ENCODE results near the gene ELMO1. TPM values are rescaled to one million over a fixed set of nuclear protein-coding genes. Genes with fewer than 3 reads are reported as not detected.

Gene ELMO1
- total and polyA plus RNA-seq, 4 donors: 6.7 to 51.5 (median 14.8) TPM

DNA sequence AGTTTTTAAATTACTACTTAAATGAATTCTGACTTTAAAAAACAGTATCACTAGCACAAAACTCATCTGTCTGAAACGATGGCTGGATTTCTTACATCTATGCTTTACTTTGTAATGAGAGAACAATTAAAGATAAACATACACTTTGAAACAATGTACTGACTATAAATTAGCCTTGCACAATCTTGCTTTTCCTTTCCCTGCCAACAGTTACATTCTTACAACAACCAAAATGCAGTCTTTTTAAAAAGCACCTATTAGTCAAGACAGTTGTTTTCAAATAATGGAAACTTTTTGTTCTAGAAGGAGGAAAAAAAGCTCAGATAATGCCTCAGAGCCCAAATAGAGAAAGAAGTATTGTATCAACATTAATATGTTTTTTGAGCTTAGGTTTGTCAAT lies 153.3 kb downstream of the ELMO1 start:
- TF ChIP-seq FOXA2 (IDR thresholded peaks at IDR 0.05) (no peak), MAX (IDR thresholded peaks at IDR 0.05) (no peak), SP1 (IDR thresholded peaks at IDR 0.05) (no peak), EGR1 (IDR thresholded peaks at IDR 0.05; ENCODE audit: low read depth in 2 of 2) (no peak), TAF1 (conservative IDR thresholded peaks at IDR 0.05) (no peak), HNF4G (IDR thresholded peaks at IDR 0.05) (no peak), GABPA (IDR thresholded peaks at IDR 0.05 in 1 of 2, conservative IDR thresholded peaks at IDR 0.05 in 1 of 2) (no peak), HNF4A (conservative IDR thresholded peaks at IDR 0.05) (no peak), CTCF (IDR thresholded peaks at IDR 0.05; ENCODE audit: low read depth, low read length, missing input control) (no peak), RXRA (IDR thresholded peaks at IDR 0.05) (no peak), JUND (IDR thresholded peaks at IDR 0.05) (no peak)
- TF ChIP-seq, protein P1, sequence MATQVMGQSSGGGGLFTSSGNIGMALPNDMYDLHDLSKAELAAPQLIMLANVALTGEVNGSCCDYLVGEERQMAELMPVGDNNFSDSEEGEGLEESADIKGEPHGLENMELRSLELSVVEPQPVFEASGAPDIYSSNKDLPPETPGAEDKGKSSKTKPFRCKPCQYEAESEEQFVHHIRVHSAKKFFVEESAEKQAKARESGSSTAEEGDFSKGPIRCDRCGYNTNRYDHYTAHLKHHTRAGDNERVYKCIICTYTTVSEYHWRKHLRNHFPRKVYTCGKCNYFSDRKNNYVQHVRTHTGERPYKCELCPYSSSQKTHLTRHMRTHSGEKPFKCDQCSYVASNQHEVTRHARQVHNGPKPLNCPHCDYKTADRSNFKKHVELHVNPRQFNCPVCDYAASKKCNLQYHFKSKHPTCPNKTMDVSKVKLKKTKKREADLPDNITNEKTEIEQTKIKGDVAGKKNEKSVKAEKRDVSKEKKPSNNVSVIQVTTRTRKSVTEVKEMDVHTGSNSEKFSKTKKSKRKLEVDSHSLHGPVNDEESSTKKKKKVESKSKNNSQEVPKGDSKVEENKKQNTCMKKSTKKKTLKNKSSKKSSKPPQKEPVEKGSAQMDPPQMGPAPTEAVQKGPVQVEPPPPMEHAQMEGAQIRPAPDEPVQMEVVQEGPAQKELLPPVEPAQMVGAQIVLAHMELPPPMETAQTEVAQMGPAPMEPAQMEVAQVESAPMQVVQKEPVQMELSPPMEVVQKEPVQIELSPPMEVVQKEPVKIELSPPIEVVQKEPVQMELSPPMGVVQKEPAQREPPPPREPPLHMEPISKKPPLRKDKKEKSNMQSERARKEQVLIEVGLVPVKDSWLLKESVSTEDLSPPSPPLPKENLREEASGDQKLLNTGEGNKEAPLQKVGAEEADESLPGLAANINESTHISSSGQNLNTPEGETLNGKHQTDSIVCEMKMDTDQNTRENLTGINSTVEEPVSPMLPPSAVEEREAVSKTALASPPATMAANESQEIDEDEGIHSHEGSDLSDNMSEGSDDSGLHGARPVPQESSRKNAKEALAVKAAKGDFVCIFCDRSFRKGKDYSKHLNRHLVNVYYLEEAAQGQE (IDR thresholded peaks at IDR 0.05): no peak
- TF ChIP-seq, protein P2, sequence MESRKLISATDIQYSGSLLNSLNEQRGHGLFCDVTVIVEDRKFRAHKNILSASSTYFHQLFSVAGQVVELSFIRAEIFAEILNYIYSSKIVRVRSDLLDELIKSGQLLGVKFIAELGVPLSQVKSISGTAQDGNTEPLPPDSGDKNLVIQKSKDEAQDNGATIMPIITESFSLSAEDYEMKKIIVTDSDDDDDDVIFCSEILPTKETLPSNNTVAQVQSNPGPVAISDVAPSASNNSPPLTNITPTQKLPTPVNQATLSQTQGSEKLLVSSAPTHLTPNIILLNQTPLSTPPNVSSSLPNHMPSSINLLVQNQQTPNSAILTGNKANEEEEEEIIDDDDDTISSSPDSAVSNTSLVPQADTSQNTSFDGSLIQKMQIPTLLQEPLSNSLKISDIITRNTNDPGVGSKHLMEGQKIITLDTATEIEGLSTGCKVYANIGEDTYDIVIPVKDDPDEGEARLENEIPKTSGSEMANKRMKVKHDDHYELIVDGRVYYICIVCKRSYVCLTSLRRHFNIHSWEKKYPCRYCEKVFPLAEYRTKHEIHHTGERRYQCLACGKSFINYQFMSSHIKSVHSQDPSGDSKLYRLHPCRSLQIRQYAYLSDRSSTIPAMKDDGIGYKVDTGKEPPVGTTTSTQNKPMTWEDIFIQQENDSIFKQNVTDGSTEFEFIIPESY (IDR thresholded peaks at IDR 0.05): no peak
- 75% methylated on average over 1 of the region's 1 CpG for WGBS
- no peaks in the 10 kb centered on the region for H3K36me3 ChIP-seq (ENCODE audit: control insufficient read depth in 4 of 4, insufficient read depth in 3 of 4, low read depth in 1 of 4, low read length in 3 of 4)
- H3K4me1 ChIP-seq (ENCODE audit: control insufficient read depth in 4 of 4, insufficient read depth in 4 of 4, low read length in 3 of 4): peaks cover 0 to 1% (median 0%) of the 10 kb centered on the region in 4 donors
- no peaks in the 10 kb centered on the region for H3K27me3 ChIP-seq (ENCODE audit: control insufficient read depth in 4 of 4, insufficient read depth in 4 of 4, low read length in 3 of 4)
- H3K9me3 ChIP-seq (ENCODE audit: control insufficient read depth in 4 of 4, low read length in 3 of 4): no peaks in the 10 kb centered on the region
- no peak overlapping the region for H3K27ac ChIP-seq (ENCODE audit: low read depth in 1 of 2, low read length in 2 of 2)
- no peak for DNase-seq (ENCODE audit: low spot score)
- no peak overlapping the region for H3K4me3 ChIP-seq (ENCODE audit: low read depth in 1 of 3, low read length in 3 of 3)
- no peak overlapping the region for H3K9ac ChIP-seq (ENCODE audit: low read depth in 1 of 2, low read length in 2 of 2)

- Histone ChIP-seq H3K9ac (ENCODE audit: low read depth in 1 of 2, low read length in 2 of 2) (no peak overlapping the region), H3K27ac (ENCODE audit: low read depth in 1 of 2, low read length in 2 of 2) (no peak overlapping the region), H3K4me3 (ENCODE audit: low read depth in 1 of 3, low read length in 3 of 3) (no peak overlapping the region), H3K27me3 (ENCODE audit: control insufficient read depth in 4 of 4, insufficient read depth in 4 of 4, low read length in 3 of 4) (no peaks in the 10 kb centered on the region), H3K36me3 (ENCODE audit: control insufficient read depth in 4 of 4, insufficient read depth in 3 of 4, low read depth in 1 of 4, low read length in 3 of 4) (no peaks in the 10 kb centered on the region), H3K4me1 (ENCODE audit: control insufficient read depth in 4 of 4, insufficient read depth in 4 of 4, low read length in 3 of 4) (peaks cover 5 to 21% (median 14%) of the 10 kb centered on the region in 4 donors), H3K9me3 (ENCODE audit: control insufficient read depth in 4 of 4, low read length in 3 of 4) (no peaks in the 10 kb centered on the region)
- no peak for DNase-seq (ENCODE audit: low spot score)
- no peak for TF ChIP-seq ATF3 (IDR thresholded peaks at IDR 0.05)
- no peak for TF ChIP-seq SP1 (IDR thresholded peaks at IDR 0.05)
- TF ChIP-seq HNF4G (IDR thresholded peaks at IDR 0.05): no peak
- no peak for TF ChIP-seq CTCF (IDR thresholded peaks at IDR 0.05; ENCODE audit: low read depth, low read length, missing input control)
- TF ChIP-seq MAX (IDR thresholded peaks at IDR 0.05): no peak
- TF ChIP-seq RAD21 (IDR thresholded peaks at IDR 0.05): no peak
- TF ChIP-seq, protein P1 (IDR thresholded peaks at IDR 0.05): no peak
- TF ChIP-seq FOXA1 (IDR thresholded peaks at IDR 0.05): no peak
Observed at GRCh38 chr7:37290731-37291130, 157.9 kb downstream of the ELMO1 start.

Measured in liver (tissue), 9 donors.